ENCODE results near the gene STK32B.
"Not testable (repeated sequence)": the region's sequence is repeated elsewhere in the genome, so short reads cannot be mapped to it uniquely, and the experiment has no call there.

The STK32B gene

DNA sequence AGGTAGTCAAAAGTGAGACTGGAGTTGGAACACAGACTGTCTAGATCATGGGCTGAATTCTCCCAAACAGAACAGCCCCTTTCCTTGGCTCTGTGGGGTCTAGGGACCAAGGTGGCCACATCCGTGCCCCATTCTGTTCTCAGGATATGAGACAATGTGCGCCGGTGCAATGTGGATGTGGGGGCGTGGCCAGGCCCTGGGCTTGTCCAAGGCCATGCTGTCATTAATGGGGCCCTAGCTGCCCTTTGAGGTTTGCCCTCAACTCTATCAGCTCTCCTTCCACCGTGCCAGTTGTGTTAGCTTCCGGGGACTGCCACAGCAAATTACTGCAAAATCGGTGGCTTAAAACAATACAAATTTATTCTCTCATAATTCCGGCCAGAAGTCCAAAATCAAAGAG is 344.5 kb downstream of the STK32B start:
- DNase-seq (ENCODE audit: low spot score) = no peak

DNA sequence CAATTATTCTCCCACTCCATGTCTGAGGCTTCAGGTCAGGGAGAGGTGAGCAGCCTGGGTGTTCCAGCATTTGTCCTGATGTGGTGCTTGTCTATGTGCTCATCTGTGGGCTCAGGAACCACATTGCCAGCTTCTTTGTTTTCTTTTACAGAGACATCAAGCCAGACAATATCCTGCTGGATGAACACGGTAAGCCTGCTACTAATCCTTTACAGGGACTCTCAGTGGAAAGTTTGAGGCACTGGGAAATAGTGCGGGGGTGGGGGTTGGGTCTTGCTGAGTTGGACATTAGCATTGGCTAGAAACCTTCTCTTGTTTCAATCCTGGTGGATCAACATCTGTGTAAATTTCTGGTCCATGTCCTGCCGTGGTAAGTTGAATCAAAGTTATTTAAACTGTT is 346.8 kb downstream of the STK32B start:
- DNase-seq (ENCODE audit: low spot score) = no peak

DNA sequence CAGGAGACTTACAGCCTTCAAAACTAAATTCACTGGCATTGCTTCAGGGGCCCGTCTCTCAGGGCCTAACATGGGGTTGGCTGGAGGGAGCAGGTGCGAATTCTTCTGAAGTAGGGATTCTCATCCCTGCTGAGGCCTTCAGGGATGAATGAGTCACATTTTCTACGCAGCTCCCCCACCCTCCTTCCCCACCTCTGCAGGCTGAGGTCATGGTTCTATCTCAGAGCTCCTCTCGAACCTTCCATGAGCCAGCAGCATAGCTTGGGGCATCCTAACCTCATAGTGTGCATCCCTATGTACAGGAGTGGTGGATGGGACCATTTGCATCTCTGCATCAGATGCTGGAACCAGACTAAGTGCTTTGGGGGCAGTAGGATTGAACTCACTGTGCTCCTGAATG is 347.8 kb downstream of the STK32B start:
- DNase-seq (ENCODE audit: low spot score) = no peak

DNA sequence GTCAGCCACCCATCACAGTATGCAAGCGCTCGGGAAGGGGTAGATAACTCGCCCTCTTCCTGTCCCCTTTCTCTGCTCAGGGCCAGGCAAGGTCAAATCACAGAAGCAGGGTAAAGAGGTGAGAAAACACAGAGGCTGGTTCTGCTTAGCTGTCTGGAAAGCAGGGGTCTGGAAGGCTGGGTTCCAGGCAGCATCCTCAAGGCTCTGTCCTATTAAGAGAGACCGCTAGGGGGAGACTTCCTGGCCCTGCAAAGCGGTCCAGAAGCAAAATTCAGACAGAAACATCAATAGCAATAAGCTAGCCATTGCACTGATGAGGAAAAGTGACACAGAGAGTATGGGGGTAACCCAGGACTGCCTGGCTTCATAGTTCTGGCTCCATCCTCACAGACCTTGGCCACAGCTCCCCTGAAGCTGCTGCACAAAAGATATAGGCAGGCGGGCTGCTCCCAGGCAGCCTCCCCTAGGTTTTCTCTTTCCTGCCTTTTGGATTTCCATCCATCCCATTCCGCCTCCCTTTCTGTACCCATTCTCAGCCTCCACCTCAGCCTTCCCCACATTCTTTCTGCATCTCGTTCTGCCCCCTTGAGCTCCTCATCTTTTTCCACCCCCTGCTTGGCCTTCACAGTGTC is 348.6 kb downstream of the STK32B start:
- peak; percentile 14 for DNase-seq (ENCODE audit: low spot score)

DNA sequence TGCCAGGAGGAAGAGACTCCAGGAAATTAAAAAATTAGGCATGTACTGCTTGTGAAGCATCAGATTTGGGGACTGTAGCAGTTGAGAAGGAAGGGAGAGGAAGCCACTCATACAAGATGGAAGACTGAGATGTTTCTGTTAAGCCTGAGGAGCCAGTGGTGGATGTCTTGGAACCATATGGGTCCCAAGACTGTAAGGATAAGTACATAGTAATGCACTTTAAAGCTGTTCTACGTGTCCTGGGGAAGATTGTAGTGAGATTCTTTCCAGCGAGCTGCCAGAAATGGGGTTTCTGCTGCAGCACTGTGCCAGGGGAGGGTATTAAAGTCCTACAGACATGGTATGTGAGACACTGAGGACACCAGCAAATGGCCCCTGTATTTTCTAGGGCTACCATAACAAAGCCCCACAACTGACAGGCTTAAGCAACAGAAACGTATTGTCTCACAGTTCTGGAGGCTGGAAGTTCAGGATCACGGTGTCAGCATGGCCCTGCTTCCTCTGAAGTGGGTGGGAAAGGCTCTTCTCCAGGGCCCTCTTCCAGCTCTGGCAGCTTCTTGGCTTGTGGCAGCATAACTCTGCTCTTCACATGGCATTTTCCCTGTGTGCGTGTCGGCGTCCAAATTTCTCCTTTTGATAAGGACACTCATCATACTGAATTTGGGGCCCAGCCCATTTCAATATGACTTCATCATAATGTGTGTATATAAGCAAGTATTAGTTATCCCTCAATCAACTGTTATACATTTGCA is 352.6 kb downstream of the STK32B start:
- no peak for DNase-seq (ENCODE audit: low spot score)

DNA sequence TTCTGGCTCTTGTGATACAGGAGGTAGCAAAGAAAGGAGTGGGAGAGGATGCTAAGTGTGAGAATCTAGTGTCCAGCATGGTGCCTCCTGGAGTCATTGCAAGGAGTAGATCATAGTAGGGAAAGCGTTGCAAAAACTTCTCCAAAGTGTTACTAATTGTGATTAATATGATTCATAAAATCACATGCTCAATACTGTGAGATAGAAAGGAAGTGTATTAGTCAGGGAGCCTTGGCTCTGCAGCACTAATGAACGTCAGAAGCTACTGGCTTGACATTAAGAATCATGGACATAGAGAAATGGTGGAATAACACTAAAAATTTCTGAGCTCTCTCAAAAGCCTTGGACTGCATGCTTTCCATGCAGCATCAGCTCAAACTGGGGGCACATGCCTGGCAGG is 358.0 kb downstream of the STK32B start:
- no peak for DNase-seq (ENCODE audit: low spot score)

DNA sequence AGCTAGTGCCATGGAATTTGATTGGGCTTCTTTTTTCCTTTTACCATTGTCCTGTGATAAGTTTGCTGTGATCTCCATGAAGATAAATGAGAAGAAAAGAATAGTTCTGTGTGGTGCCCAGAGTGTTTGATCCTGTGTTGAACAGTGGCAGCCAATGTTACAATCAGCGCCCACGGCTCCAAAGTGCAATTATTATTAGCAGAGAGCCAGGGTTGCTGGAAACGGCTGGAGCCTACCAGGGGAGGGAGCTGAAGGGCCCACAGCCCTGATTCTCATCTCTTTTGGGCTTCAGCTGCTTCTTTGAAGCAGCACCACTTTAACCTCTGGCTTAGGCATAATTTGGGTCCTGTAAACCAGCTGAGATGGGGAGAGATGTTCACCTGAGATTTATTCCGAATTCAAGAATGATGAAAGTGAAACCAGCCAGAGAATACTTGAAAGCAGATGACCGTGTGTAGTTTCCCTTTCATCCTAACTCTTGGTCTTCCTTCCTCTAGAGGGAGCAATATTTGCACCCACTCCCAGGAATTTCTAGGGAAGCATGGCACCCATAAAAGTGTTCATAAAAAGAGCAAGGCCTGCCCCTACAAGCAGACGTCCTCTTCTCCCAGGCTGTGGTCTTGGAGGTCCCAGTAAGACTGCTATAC is 358.8 kb downstream of the STK32B start:
- no peak for DNase-seq (ENCODE audit: low spot score)

DNA sequence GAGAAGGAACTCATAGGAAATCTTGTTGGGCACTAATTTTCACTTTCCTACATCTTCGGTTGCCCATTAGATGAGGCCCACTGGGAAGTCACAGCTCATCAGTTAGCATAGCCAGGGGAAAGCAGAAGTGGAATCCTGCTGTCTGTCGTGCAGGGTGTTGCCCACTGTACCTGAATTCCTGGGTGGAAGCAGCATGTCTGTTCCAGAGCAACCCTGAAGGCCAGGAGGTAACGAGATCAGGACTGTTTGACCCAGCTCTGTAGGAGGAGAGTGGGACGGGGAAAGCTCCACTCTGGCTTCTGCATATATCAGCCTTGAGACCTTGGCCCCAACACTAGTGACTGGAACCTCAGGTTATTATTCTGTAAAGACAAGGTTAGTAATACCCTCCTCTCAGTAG is 361.0 kb downstream of the STK32B start:
- no peak for DNase-seq (ENCODE audit: low spot score)

DNA sequence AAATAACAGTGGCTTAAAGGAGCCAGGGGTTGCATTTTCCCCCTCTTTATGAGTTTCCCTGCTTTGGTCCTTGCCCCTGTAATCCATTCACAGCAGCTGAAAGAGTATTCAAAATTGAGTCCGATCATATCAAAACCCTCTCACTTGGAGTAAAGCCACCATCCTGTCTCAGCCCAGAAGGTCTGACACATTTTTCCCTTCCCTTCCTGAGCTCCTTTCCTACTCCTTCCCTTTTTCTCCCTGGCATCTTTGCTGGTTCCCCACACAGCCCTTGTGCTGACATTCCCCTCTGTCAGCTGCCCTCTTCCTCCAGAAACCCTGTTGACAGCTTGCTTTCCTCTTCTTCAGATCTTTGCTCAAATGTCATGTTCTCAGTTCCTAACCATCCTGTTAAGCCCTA is 361.5 kb downstream of the STK32B start:
- DNase-seq (ENCODE audit: low spot score) = no peak

DNA sequence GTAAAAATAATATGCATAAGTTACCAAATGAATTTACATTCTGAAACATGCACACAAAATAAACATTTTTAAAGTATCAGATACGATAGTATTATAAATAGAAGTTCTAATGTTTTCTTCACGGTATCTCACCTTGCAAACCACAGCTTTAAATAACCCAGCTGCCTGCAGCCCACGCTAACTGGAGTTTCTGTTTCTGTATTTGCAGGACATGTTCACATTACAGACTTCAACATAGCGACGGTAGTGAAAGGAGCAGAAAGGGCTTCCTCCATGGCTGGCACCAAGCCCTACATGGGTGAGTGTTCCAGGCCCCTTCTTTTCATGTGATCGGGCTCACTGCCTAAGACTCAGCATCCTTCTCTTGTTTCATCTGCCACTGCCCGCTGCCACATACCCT is 365.4 kb downstream of the STK32B start:
- DNase-seq (ENCODE audit: low spot score) = no peak

DNA sequence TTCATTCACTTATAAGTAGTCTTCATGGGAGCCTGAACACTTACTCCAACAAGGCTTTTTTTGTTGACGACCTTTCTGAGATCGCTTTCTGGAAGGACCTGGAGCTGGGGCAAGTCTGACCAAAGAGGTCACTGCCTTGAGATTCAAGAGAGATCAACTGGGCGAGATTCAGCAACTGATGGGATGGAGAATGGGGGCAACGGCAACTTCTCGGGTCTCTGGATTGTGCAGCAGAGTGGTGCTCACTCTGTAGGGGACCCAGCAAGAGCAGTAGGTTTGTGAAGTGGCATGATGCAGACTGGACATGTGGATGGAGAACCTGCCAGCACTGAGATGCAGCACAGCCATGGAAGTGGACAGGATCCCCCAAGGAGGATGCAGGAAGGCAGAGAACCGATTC is 369.0 kb downstream of the STK32B start:
- DNase-seq (ENCODE audit: low spot score) = no peak

DNA sequence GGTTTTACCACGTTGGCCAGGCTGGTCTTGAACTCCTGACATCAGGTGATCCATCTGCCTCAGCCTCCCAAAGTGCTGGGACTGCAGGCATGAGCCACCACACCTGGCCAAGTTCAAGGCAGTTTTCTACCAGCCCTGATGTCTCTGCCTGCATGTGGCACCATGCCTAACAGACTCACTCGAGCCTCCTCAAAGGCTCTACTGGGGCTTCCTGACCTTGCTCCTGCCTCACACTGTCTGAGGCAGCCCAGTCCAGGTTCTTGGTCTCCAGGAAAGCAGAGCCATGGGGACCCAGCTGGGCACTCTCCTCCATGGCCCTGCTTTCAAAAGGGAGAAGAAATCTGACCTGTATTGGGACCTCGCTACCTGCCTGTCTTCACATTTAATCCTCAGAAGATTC is 370.1 kb downstream of the STK32B start:
- no peak for DNase-seq (ENCODE audit: low spot score)

DNA sequence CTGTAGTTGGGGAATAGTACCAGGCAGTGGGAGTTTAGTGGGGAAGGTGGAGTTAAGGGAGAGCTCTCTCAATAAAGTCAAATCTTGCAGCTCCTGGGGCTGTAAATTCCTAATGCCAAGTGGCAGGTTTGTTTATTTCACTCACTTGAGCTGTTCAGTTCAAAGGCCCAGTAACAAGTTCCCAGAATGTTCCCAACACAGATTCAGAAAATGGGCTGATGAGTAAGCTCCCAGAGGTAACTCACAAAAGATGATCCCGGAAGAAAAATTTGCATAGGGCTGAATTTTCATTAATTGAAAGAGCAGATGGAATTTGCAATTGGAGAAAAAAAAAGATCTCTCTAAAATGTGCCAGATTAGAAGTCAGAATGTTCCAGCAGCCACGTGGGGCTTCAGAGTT is 370.9 kb downstream of the STK32B start:
- no peak for DNase-seq (ENCODE audit: low spot score)

DNA sequence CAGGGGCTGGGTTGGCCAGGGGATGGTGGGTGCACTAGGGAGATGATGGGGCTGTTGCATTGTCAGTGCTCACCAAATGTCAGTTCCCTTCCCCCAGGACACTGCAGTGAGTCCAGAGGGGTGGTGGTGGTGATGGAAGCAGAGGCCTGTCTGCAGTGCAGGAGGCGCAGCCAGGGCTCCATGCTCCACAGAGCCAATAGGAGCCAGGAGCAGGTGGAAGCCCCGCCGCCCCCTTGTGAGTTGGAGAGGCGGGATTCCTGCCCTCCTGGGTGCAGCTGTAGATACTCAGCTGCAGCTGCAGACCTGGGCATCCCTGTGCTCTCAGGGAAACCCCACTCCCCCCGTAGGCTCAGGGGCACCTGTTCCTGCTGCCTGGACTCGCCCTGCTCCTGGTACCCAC is 372.4 kb downstream of the STK32B start:
- no peak for DNase-seq (ENCODE audit: low spot score)

DNA sequence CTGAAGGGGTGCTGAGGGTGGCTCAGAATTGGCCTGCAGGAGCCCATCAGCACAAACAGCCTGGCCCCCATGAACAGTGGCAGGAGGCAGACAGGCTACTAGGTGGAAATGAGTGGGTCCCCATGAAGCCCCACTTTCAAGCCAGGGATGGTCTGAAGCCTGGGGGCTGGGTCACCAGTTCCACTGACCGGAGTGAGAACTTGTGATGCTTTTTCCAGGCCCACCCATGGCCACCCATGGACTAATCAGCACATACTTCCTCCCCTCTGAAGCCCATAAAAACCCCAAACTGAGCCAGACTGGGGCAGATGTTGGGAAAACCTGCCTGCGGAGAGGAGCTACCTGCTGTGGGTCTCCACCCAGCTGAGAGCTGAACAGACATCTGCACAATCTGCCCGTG is 372.9 kb downstream of the STK32B start:
- no peak for DNase-seq (ENCODE audit: low spot score)

DNA sequence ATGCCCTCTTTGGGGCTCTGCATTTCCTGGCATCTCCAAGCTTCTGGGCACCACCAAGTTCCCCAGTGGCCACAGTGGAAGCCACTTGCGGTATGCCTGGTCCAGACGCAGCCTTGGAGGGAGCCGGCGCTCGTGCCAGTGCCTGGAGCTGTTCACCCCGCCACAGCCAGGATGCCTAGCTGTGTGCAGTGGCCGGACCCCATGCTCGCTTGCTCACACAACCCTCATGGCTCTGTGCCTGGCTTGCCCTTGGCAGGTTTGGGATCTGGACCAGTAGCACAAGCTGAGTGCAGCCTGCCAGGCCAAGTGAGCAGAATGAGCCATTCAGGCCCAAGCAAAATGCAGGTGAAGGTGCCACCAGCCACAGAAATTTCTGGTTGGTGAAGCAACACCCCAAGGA is 373.6 kb downstream of the STK32B start:
- no peak for DNase-seq (ENCODE audit: low spot score)

DNA sequence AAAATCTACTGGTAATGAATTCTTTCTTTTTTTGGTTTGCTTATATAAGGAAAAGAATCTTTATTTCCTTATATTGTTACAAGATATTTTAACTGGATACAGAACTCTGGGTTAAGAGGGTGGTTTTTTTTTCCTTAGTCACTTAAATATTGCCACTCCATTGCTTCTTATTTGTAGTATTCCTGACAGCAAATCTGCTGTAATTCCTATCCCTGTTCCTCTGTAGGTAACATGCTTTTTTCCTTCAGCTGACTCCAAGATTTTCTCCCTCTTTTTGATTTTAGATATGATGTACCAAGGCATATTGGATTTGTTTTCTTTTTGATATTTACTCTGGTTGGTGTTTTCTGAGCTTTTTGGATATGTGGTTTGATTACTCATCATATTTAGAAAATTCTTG is 378.5 kb downstream of the STK32B start:
- DNase-seq (ENCODE audit: low spot score) = no peak

DNA sequence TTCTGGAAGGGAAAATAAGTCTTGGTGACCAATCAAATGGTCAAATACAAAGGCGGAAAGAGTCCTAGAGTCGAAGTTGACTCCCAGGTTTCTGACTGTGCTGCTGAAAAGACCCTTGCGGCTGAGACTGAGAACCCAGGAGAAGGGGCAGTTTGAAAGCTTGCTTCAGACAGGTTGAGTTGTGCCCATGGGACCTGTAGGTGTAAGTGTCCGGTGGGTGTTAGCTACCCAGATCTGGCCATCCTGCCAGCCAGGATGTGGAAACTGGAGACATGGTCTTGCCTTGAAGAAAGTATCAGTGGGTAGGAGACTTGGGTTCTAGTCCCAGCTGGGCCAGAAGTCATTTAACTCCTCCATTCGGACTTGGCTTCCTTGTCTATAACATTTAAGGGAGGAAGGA is 381.9 kb downstream of the STK32B start:
- DNase-seq (ENCODE audit: low spot score) = no peak

DNA sequence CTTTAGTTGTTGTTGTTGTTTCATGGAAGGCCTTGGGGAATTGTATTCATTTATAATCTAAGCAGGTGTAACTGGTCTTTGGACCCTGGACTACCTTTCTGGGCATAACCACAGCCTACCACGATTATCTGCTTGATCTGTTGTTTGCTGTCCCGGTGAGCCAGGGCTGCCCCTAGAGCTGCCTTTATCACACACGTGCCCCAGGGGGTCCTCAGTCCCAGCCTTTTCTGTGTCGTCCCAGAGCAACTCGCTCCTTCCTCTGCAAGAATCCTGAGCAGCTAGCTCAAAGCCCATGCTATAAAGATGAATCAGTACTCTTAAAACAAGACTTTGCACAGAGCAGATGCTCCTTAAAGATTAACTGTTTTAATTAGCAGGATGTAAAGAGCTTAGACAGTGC is 383.9 kb downstream of the STK32B start:
- no peak for DNase-seq (ENCODE audit: low spot score)

DNA sequence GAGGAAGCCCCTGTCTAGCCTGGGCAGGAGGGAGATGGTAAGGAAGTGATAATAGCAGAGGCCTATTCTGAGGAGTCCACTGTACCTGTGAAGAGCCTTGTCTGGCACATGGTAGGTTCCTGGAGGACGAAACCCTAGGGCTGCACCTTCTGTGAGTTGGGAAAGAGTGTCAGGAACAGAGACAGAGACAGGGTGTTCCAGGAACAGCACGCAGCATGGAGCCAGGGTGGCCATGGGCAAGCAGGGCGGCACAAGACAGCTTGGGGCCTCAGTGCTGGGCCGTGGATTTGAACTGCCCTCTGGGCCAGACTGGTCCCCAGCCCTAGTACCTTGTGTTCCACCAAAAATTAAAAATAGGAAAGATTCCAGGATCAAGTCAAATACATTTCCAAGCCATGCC is 384.5 kb downstream of the STK32B start:
- no peak for DNase-seq (ENCODE audit: low spot score)

DNA sequence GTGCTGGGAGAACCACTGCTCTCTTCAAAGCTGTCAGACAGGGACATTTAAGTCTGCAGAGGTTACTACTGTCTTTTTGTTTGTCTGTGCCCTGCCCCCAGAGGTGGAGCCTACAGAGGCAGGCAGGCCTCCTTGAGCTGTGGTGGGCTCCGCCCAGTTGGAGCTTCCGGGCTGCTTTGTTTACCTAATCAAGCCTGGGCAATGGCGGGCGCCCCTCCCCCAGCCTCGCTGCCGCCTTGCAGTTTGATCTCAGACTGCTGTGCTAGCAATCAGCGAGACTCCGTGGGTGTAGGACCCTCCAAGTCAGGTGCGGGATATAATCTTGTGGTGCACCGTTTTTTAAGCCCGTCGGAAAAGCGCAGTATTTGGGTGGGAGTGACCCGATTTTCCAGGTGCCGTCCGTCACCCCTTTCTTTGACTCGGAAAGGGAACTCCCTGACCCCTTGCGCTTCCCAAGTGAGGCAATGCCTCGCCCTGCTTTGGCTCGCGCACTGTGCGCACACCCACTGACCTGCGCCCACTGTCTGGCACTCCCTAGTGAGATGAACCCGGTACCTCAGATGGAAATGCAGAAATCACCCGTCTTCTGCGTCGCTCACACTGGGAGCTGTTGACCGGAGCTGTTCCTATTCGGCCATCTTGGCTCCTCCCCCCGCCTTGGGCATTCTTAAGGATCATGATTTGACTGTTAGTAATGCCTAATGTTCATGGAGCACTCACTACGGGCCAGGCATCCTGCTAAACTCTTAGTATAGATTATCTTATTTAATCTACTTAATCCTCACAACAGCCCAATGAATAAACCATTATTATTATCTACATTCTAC is 392.9 kb downstream of the STK32B start:
- DNase-seq (ENCODE audit: low spot score) = not testable (repeated sequence)

DNA sequence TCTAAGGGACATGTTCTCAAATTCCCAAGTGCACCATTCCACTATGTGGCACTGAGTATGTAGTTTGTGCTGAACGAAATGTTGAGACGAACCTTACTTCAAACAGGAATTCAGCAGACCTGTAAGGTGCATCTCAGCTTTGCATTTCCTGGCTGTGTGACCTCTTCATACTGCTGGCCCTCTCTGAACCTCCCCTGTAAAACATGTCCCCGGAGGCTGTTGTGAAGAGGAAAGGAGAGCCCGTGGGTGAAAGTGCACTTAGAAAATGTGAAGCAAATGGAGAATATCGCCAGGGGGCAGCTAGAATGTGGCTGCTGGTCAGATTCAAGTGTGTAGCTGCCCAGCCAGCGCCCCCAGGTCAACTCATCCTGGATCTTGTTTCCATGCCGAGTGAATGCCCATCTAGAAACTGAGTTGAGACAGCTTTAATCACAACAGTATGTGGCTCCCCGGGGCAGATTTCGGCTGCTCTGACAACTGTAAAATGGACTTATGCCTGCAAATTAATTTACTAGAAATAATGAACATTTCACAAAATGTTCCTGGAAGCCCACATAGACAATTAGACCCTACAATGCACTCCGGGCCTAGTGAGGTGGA is 393.7 kb downstream of the STK32B start:
- DNase-seq (ENCODE audit: low spot score) = no peak
